B cell (primary cell): ENCODE measurements around the gene FTO.

Experiments used
- CTCF ChIP-seq: fragments of 200-600 bp; IDR thresholded peaks from one replicate; pipeline ENCODE4 v1.8.0; 2022; ENCODE audit warnings: antibody characterized with exemption, mild to moderate bottlenecking
- EZH2 ChIP-seq: IDR thresholded peaks from 2 replicates; pipeline ENCODE4 v1.6.1; 2012; ENCODE audit warnings: borderline replicate concordance, low read depth, mild to moderate bottlenecking, moderate library complexity, low read length; ENCODE audit not compliant: insufficient read depth, poor library complexity, severe bottlenecking

- TF ChIP-seq EZH2, result no peak
- TF ChIP-seq CTCF, result no peak
Observed at GRCh38 chr16:53947642-53948041, 243.7 kb downstream of the FTO start.
